ENCODE data around the gene CCDC170.

Gene CCDC170

DNA sequence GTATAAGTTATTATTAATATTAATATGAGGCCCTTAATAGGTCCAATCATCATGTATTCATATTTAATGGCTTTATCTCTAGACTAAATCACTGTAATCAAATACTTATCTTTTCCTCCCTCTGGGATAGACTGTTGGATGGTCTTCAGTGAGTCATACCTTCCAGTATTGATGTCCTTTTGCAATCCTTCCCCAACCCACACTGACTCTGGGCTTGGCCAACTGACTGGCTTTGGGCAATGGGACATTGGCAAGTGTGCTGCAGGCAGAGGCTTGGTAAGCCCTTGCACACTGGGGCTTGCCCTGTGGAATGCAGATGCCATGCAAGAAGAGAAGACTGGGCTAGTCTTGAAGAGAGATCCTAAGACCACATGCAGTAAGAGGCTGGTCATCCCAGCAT is 136.6 kb downstream of the CCDC170 start:
- Histone ChIP-seq H3K4me1 (no peaks in the 10 kb centered on the region), H3K27me3 (no peaks in the 10 kb centered on the region), H3K9me3 (no peaks in the 10 kb centered on the region), H3K36me3 (no peaks in the 10 kb centered on the region), H3K4me3 (ENCODE audit: low read depth, low read length) (no peak overlapping the region)
- TF ChIP-seq, protein P1, sequence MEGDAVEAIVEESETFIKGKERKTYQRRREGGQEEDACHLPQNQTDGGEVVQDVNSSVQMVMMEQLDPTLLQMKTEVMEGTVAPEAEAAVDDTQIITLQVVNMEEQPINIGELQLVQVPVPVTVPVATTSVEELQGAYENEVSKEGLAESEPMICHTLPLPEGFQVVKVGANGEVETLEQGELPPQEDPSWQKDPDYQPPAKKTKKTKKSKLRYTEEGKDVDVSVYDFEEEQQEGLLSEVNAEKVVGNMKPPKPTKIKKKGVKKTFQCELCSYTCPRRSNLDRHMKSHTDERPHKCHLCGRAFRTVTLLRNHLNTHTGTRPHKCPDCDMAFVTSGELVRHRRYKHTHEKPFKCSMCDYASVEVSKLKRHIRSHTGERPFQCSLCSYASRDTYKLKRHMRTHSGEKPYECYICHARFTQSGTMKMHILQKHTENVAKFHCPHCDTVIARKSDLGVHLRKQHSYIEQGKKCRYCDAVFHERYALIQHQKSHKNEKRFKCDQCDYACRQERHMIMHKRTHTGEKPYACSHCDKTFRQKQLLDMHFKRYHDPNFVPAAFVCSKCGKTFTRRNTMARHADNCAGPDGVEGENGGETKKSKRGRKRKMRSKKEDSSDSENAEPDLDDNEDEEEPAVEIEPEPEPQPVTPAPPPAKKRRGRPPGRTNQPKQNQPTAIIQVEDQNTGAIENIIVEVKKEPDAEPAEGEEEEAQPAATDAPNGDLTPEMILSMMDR (IDR thresholded peaks at IDR 0.05; ENCODE audit: low read depth, low read length) = no peak
- DNase-seq = no peak

DNA sequence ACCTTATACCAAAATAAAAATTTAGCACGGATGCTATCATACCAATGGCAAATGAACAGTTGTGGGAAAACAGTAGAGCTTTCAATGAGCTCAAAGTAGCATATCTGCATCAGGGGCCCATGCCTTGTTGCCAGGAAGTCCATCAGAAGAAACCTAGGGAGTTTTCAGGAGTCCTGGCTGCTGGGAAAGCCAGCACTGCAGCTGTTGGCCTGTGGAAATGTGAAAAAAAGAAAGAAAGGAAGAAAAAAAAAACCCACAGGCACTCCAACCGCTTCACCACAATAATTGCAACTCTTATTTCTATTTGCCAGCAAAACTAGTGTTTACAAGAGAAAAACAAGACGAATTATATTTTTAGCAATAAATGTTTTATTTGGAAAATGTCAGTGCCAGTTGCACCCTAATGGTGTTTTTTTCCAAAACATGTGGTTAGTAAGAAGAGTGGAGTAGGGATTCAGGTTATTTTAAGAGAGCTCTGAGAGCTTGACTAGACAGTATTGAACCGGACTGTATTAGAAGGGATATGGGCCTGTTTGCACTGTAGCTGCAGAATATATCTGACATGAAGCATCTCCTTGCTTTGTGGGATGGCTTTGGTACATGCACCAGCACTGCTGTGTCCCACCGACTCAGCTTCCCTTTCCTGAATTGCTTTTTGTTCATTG is 137.3 kb downstream of the CCDC170 start:
- no peak for DNase-seq
- no peaks in the 10 kb centered on the region for H3K4me1 ChIP-seq
- H3K27me3 ChIP-seq = no peaks in the 10 kb centered on the region
- H3K9me3 ChIP-seq = no peaks in the 10 kb centered on the region
- no peaks in the 10 kb centered on the region for H3K36me3 ChIP-seq
- TF ChIP-seq, protein P1 (IDR thresholded peaks at IDR 0.05; ENCODE audit: low read depth, low read length) = no peak
- H3K4me3 ChIP-seq (ENCODE audit: low read depth, low read length) = no peak overlapping the region

DNA sequence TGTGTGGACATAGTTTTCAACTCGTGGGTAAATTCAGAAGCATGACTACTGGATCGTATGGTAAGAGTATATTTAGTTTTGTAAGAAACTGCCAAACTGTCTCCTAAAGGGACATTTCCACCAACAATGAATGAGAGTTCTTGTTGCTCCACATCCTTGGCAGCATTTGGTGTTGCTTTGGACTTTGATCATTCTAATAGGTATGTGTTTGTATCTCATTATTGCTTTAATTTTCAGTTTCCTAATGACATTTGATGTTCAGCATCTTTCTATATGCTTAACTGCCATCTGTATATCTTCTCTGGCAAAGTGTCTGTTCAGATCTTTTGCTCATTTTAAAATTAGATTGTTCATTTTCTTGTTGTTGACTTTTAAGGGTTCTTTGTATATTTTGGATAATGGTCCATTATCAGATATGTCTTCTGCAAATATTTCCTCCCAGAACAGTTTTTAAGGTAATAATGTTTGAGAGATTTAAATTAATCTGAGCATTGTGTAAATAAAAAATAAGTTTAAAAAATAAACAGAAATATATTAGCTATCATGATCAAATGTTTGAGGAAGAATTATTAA is 138.7 kb downstream of the CCDC170 start:
- Histone ChIP-seq H3K4me1 (no peaks in the 10 kb centered on the region), H3K36me3 (no peaks in the 10 kb centered on the region), H3K9me3 (no peaks in the 10 kb centered on the region), H3K27me3 (no peaks in the 10 kb centered on the region), H3K4me3 (ENCODE audit: low read depth, low read length) (no peak overlapping the region)
- TF ChIP-seq, protein P1 (IDR thresholded peaks at IDR 0.05; ENCODE audit: low read depth, low read length) = no peak
- DNase-seq = no peak

DNA sequence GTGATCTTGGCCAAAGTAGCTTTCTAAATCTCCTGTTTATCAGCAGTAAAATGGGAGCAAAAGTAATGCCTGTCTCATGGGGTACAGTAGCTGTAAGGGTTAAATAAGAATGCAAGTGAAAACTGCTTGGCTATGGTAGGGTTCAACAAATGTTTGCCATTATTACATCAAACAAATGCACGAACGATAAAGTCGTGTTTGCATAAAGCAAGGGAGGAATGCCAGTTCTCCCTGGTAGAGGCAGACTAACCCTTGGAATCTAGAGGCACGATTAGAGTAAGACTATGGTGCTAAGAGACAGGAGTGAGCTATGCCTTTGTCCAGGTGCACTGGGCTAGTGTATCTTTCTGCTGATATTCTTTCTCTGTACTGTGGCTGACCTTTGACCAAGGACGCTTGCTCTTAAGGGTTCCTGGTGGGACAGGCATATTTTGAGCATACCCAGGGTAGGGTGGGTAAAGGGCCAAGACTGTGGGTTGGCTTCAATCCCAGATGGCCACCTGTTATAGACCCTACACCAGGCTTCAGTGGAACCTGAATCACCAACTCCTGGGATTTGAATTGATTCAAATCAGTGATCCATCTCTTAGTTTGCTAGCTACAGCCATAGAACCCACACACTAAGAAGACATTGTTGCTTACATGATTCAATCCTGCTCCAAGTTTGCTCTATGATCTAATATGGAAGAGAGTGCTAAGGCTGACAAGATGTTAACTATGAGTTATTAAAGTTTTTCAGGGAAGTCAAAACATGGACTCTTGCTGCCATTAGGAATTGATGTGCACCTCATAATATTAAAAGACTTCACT is 139.9 kb downstream of the CCDC170 start:
- no peaks in the 10 kb centered on the region for H3K9me3 ChIP-seq
- TF ChIP-seq, protein P1 (IDR thresholded peaks at IDR 0.05; ENCODE audit: low read depth, low read length) = no peak
- no peaks in the 10 kb centered on the region for H3K27me3 ChIP-seq
- DNase-seq = no peak
- H3K36me3 ChIP-seq = no peaks in the 10 kb centered on the region
- no peak overlapping the region for H3K4me3 ChIP-seq (ENCODE audit: low read depth, low read length)
- no peaks in the 10 kb centered on the region for H3K4me1 ChIP-seq

DNA sequence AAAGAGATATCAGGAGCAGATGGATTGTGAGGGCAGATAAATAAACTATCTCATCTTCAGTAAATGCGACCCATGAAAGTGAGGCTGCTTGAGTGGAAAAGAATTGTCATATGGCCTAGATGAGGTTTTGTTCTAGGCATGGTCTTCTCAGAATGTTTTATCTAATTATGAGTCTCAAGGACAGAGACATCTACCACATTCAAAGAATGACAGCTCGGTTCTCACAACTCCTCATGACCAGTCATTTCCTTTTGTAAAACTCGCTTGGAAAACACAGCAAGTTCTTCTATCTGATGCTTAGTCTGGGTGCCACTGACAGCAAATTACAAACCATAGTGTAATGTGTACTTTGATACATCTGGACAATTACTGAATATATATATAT is 140.5 kb downstream of the CCDC170 start:
- Histone ChIP-seq H3K4me1 (no peaks in the 10 kb centered on the region), H3K9me3 (no peaks in the 10 kb centered on the region), H3K27me3 (no peaks in the 10 kb centered on the region), H3K36me3 (no peaks in the 10 kb centered on the region), H3K4me3 (ENCODE audit: low read depth, low read length) (no peak overlapping the region)
- DNase-seq = no peak
- TF ChIP-seq, protein P1 (IDR thresholded peaks at IDR 0.05; ENCODE audit: low read depth, low read length) = no peak

DNA sequence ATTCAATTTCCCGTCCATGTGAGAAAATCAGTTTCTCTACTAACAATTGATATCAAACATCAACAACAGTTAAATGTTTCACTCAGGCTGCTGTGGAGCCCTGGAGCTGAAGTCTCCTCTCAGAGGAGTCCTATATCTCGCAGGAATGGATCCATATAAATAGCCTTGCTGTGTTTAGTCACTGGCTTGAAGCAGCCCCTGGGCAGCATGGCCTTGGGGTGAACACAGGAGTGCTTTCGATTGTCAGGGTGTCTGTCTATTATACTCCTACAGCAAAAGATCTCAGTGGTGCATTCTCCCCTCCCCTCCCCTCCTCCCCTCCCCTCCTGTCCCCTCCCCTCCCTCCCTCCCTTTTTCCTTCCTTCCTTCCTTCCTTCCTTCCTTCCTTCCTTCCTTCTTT is 141.9 kb downstream of the CCDC170 start:
- no peaks in the 10 kb centered on the region for H3K4me1 ChIP-seq
- H3K9me3 ChIP-seq = no peaks in the 10 kb centered on the region
- no peaks in the 10 kb centered on the region for H3K36me3 ChIP-seq
- no peak overlapping the region for H3K4me3 ChIP-seq (ENCODE audit: low read depth, low read length)
- TF ChIP-seq, protein P1 (IDR thresholded peaks at IDR 0.05; ENCODE audit: low read depth, low read length) = no peak
- DNase-seq = no peak
- no peaks in the 10 kb centered on the region for H3K27me3 ChIP-seq
